ENCODE measurements around the gene ABCF2. TPM values are rescaled to one million over a fixed set of nuclear protein-coding genes. Genes with fewer than 3 reads are reported as not detected.

The ABCF2 gene
- 30.7 and 31.8 TPM in 2 replicates for total RNA-seq (2014; rRNA removed; shearing (Covaris generic))
- 28.6 and 44.9 TPM in 2 replicates for total RNA-seq (2022)
- Bru-seq, nascent RNA = percentile 75 among the genes with signal in this experiment
- BruChase-seq, experiment 1, labeled RNA remaining after a 6-hour chase = percentile 88 among the genes with signal in this experiment
- percentile 90 among the genes with signal in this experiment for BruChase-seq, experiment 2, labeled RNA remaining after a 2-hour chase
- long read RNA-seq, transcript ABCF2-201 (15 exons, 3,546 nt) = major isoform, 111 of 113 reads
- long read RNA-seq, partial matches to known transcripts = 2 of 113 reads
- long read RNA-seq, other reads (novel, unspliced or antisense) = 0 of 113 reads

DNA sequence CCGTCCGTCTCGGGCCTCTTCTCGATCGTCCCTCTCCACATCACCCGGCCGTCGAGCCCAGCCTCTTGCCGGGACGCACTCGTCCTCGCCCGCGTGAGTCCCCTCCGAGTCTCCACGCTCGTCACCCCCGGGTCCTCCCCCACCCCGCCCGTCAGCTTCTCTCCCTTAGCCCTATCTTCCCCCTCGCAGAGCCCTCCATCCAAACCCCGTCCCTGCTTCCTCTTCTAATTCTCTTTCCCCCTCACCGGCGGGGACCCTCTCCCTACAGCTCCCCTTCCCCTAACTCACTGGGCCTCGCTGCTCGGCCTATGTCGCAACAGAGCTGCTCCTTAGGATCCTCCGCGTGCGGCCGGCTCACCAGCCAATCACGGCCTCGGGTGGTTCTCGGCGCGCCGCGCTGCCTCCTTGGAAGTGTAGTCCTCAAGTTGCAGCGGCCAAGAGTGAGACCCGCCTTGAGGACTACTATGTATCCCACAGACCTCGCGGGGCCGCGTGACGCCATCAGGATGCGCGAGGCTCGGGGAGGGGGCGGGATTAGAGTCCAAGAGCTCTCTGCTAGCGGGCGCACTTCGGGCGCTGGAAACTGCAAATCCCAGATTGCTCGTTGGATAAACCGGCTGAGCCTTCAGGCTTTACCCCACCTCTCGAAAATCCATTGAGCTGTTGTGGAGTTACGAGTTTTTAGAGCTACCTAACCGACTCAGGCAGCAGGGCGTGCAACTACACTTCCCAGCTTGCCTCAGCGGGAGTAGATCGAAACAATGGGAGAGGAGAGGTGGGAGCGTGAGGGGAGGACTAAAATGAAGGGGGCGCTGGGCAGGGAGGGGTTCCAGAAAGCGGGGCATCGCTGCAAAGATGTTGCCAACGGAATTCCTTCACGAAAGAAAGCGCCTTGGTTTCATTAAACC lies at the start of gene ABCF2:
ABCF2 (minus strand) TSS at position 331 of the 908 bp plus-strand sequence. CDS start 747 bp downstream, outside the sequence.
- peak within 1 kb of the TSS; percentile 8 for H3K27ac ChIP-seq (ENCODE audit: low read depth, low read length, poor library complexity, severe bottlenecking)
- peak; percentile 98 for DNase-seq (ENCODE audit: low spot score)
- intact Hi-C loops (cut with micrococcal nuclease; ENCODE audit: unreplicated experiment) = loop anchor here (5.0 kb wide), 1 partner anchor 145 kb away; the partner anchor contains the start of genes FASTK and TMUB1
- ChIA-PET POLR2A (interaction anchor here (0.6 to 2.1 kb wide), 5 partner anchors 10 to 1456 kb away, joined by 3 to 14 read pairs (median 3); partner anchors contain the start of gene FASTK), CTCF (ENCODE audit: unreplicated experiment) (interaction anchor here (0.6 to 1.4 kb wide), 5 partner anchors 16 to 1499 kb away, joined by 3 to 8 read pairs (median 3); no protein-coding TSS in a partner anchor)
- peak within 1 kb of the TSS; percentile 90 for H2AFZ ChIP-seq (ENCODE audit: low read length)
- peak within 1 kb of the TSS; percentile 100 for H3K4me2 ChIP-seq (ENCODE audit: low read length)
- no peaks in the 10 kb centered on the region for H3K9me2 ChIP-seq (ENCODE audit: insufficient read depth, low read length)
- TF ChIP-seq, protein P1, sequence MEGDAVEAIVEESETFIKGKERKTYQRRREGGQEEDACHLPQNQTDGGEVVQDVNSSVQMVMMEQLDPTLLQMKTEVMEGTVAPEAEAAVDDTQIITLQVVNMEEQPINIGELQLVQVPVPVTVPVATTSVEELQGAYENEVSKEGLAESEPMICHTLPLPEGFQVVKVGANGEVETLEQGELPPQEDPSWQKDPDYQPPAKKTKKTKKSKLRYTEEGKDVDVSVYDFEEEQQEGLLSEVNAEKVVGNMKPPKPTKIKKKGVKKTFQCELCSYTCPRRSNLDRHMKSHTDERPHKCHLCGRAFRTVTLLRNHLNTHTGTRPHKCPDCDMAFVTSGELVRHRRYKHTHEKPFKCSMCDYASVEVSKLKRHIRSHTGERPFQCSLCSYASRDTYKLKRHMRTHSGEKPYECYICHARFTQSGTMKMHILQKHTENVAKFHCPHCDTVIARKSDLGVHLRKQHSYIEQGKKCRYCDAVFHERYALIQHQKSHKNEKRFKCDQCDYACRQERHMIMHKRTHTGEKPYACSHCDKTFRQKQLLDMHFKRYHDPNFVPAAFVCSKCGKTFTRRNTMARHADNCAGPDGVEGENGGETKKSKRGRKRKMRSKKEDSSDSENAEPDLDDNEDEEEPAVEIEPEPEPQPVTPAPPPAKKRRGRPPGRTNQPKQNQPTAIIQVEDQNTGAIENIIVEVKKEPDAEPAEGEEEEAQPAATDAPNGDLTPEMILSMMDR (conservative IDR thresholded peaks at IDR 0.05; ENCODE audit: low read length) = peak; percentile 34; the same call in 1 of the 2 replicates
- no peak for TF ChIP-seq EZH2phosphoT487 (IDR thresholded peaks at IDR 0.05; ENCODE audit: borderline replicate concordance, low read depth, low read length)
- no peaks in the 10 kb centered on the region for H3K9me3 ChIP-seq (ENCODE audit: low read length)
- BruUV-seq (replicated peaks) = no TSS peak
- peaks cover 32% of the 10 kb centered on the region for H3K4me1 ChIP-seq (ENCODE audit: insufficient read depth, low read length, poor library complexity, severe bottlenecking)
- peaks cover 37% of the 10 kb centered on the region for H3K36me3 ChIP-seq (ENCODE audit: insufficient read depth, low read length)
- peaks cover 4% of the 10 kb centered on the region; the same call in 1 of the 2 replicates for H4K20me1 ChIP-seq (ENCODE audit: insufficient read depth, low read length)
- H3K4me3 ChIP-seq (ENCODE audit: low read depth, low read length, poor library complexity, severe bottlenecking) = peak within 1 kb of the TSS; percentile 94
- H3K79me2 ChIP-seq (ENCODE audit: insufficient read depth, low read depth, low read length) = peaks cover 22% of the 10 kb centered on the region

DNA sequence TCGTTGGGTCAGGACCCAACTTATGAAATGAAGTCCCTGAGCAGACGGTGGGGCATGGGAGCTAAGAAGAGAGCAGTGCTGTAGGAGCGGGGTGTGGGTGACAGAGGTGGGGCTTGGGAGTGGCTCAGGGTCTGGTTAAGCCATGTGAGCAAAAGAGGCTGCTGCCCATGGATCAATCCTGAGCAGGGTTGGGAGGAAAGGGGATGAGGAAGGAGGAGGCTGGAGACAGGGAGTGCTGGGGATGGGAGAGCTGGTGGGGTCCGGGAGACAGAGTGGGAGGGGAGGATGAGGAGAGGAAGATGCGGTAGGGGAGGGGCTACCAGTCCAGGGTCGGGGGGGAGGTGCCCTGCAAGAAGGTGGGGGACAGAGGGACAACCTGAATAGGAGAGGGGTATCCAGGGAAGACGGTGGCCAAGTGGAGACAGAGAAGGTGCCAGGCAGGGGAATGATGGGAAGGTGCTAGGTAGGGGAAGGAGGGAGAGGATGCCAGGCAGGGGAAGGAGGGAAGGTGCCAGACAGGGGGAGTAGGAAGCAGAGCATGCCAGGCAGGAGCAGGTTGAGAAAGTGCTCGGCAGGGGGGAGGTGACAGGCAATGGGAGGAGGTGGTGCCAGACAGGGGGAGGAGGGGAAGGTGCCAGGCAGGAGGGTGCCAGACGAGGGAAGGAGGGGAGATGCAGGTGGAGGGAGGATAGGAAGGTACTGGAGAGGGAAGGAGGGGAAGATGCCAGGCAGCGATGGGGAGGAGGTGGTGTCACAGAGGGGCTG lies 49.0 kb upstream of the ABCF2 start:
- Histone ChIP-seq H3K79me2 (ENCODE audit: insufficient read depth, low read depth, low read length) (no peaks in the 10 kb centered on the region), H3K4me2 (ENCODE audit: low read length) (peak overlapping the region; percentile 61), H3K9me3 (ENCODE audit: low read length) (no peaks in the 10 kb centered on the region), H3K4me1 (ENCODE audit: insufficient read depth, low read length, poor library complexity, severe bottlenecking) (peaks cover 12% of the 10 kb centered on the region), H3K27ac (ENCODE audit: low read depth, low read length, poor library complexity, severe bottlenecking) (no peak overlapping the region), H3K9me2 (ENCODE audit: insufficient read depth, low read length) (no peaks in the 10 kb centered on the region), H2AFZ (ENCODE audit: low read length) (no peak overlapping the region), H3K4me3 (ENCODE audit: low read depth, low read length, poor library complexity, severe bottlenecking) (peak overlapping the region; percentile 51), H3K36me3 (ENCODE audit: insufficient read depth, low read length) (no peaks in the 10 kb centered on the region), H4K20me1 (ENCODE audit: insufficient read depth, low read length) (no peaks in the 10 kb centered on the region)
- ChIA-PET POLR2A (interaction anchor here (0.6 to 0.9 kb wide), 2 partner anchors 10 to 170 kb away, joined by 5 read pairs; no protein-coding TSS in a partner anchor), CTCF (ENCODE audit: unreplicated experiment) (no interaction called here)
- no peak for DNase-seq (ENCODE audit: low spot score)
- BruUV-seq (replicated peaks) = no TSS peak
- intact Hi-C loops (cut with micrococcal nuclease; ENCODE audit: unreplicated experiment) = no loop called here
- no peak for TF ChIP-seq EZH2phosphoT487 (IDR thresholded peaks at IDR 0.05; ENCODE audit: borderline replicate concordance, low read depth, low read length)
- TF ChIP-seq, protein P1 (conservative IDR thresholded peaks at IDR 0.05; ENCODE audit: low read length) = no peak

Data from OCI-LY7 (cell line).